Skeletal muscle satellite cell (primary cell): ENCODE data around the gene ALG12.

Experiments used
- H3K27me3 ChIP-seq: 2 replicates; pipeline ENCODE4 v1.7.0; 2013; ENCODE audit warnings: low read length; ENCODE audit not compliant: control insufficient read depth, insufficient read depth
- H3K36me3 ChIP-seq: 2 replicates; pipeline ENCODE4 v1.7.0; 2013; ENCODE audit warnings: mild to moderate bottlenecking, control low read depth, low read length; ENCODE audit not compliant: insufficient read depth
- H3K4me1 ChIP-seq: 2 replicates; pipeline ENCODE4 v1.7.0; 2013; ENCODE audit warnings: low read length; ENCODE audit not compliant: control insufficient read depth, insufficient read depth
- H3K4me2 ChIP-seq: 2 replicates; pipeline ENCODE4 v1.7.0; 2013; ENCODE audit warnings: mild to moderate bottlenecking, low read length
- H3K4me3 ChIP-seq: 2 replicates; pipeline ENCODE4 v1.7.0; 2013; ENCODE audit warnings: low read length
- H3K9ac ChIP-seq: 2 replicates; pipeline ENCODE4 v1.7.0; 2013; ENCODE audit warnings: mild to moderate bottlenecking, low read depth, low read length, moderate library complexity
- H3K9me3 ChIP-seq: replicated peaks from 2 replicates; pipeline ENCODE4 v1.7.0; 2013; ENCODE audit warnings: mild to moderate bottlenecking, control low read depth, low read length

Gene ALG12

GRCh38 chr22:49872347-49872746 lies 45.9 kb downstream of the ALG12 start:
- H3K4me1 ChIP-seq: no peaks in the 10 kb centered on the region
- no peaks in the 10 kb centered on the region for H3K36me3 ChIP-seq
- no peaks in the 10 kb centered on the region for H3K27me3 ChIP-seq
- peaks cover 6% of the 10 kb centered on the region for H3K9me3 ChIP-seq
- no peak overlapping the region for H3K9ac ChIP-seq
- no peak overlapping the region for H3K4me3 ChIP-seq
- no peak overlapping the region for H3K4me2 ChIP-seq

GRCh38 chr22:49871482-49871881 lies 46.8 kb downstream of the ALG12 start:
- H3K9ac ChIP-seq: no peak overlapping the region
- H3K4me3 ChIP-seq: no peak overlapping the region
- peaks cover 10% of the 10 kb centered on the region for H3K9me3 ChIP-seq
- no peak overlapping the region for H3K4me2 ChIP-seq
- H3K4me1 ChIP-seq: no peaks in the 10 kb centered on the region
- peaks cover 4% of the 10 kb centered on the region for H3K36me3 ChIP-seq
- no peaks in the 10 kb centered on the region for H3K27me3 ChIP-seq

GRCh38 chr22:49869845-49870712 lies 48.2 kb downstream of the ALG12 start:
- peaks cover 15% of the 10 kb centered on the region for H3K9me3 ChIP-seq
- H3K4me1 ChIP-seq: no peaks in the 10 kb centered on the region
- no peak overlapping the region for H3K4me3 ChIP-seq
- no peaks in the 10 kb centered on the region for H3K27me3 ChIP-seq
- no peak overlapping the region for H3K9ac ChIP-seq
- peaks cover 4% of the 10 kb centered on the region for H3K36me3 ChIP-seq
- H3K4me2 ChIP-seq: no peak overlapping the region

GRCh38 chr22:49869086-49869830 lies 49.0 kb downstream of the ALG12 start:
- no peak overlapping the region for H3K9ac ChIP-seq
- no peak overlapping the region for H3K4me3 ChIP-seq
- H3K9me3 ChIP-seq: peaks cover 15% of the 10 kb centered on the region
- no peaks in the 10 kb centered on the region for H3K4me1 ChIP-seq
- no peaks in the 10 kb centered on the region for H3K27me3 ChIP-seq
- H3K36me3 ChIP-seq: peaks cover 4% of the 10 kb centered on the region
- H3K4me2 ChIP-seq: no peak overlapping the region

GRCh38 chr22:49867303-49868265 lies 50.7 kb downstream of the ALG12 start:
- H3K9ac ChIP-seq: no peak overlapping the region
- no peaks in the 10 kb centered on the region for H3K27me3 ChIP-seq
- H3K4me3 ChIP-seq: no peak overlapping the region
- H3K36me3 ChIP-seq: peaks cover 4% of the 10 kb centered on the region
- H3K4me2 ChIP-seq: no peak overlapping the region
- no peaks in the 10 kb centered on the region for H3K4me1 ChIP-seq
- H3K9me3 ChIP-seq: peaks cover 15% of the 10 kb centered on the region

GRCh38 chr22:49866646-49867045 lies 51.6 kb downstream of the ALG12 start:
- H3K36me3 ChIP-seq: peaks cover 4% of the 10 kb centered on the region
- H3K4me2 ChIP-seq: no peak overlapping the region
- H3K9me3 ChIP-seq: peaks cover 15% of the 10 kb centered on the region
- peaks cover 3% of the 10 kb centered on the region for H3K4me1 ChIP-seq
- no peaks in the 10 kb centered on the region for H3K27me3 ChIP-seq
- no peak overlapping the region for H3K9ac ChIP-seq
- H3K4me3 ChIP-seq: no peak overlapping the region

- Histone ChIP-seq H3K36me3 (peaks cover 4% of the 10 kb centered on the region), H3K4me3 (no peak overlapping the region), H3K4me1 (peaks cover 3% of the 10 kb centered on the region), H3K9me3 (peaks cover 15% of the 10 kb centered on the region), H3K9ac (no peak overlapping the region), H3K4me2 (no peak overlapping the region), H3K27me3 (no peaks in the 10 kb centered on the region)
These were observed 52.1 kb downstream of the ALG12 start for GRCh38 chr22:49866134-49866533.

GRCh38 chr22:49865156-49865555 lies 53.1 kb downstream of the ALG12 start:
- peaks cover 3% of the 10 kb centered on the region for H3K4me1 ChIP-seq

GRCh38 chr22:49863931-49864330 lies 54.3 kb downstream of the ALG12 start:
- Histone ChIP-seq H3K4me3 (no peak overlapping the region), H3K27me3 (no peaks in the 10 kb centered on the region), H3K4me1 (peaks cover 3% of the 10 kb centered on the region), H3K9me3 (peaks cover 9% of the 10 kb centered on the region), H3K36me3 (peaks cover 5% of the 10 kb centered on the region), H3K4me2 (no peak overlapping the region), H3K9ac (no peak overlapping the region)

More at GRCh38 chr22:49865156-49865555, 53.1 kb downstream of the ALG12 start:
- Histone ChIP-seq H3K4me3 (no peak overlapping the region), H3K4me2 (no peak overlapping the region), H3K36me3 (peaks cover 4% of the 10 kb centered on the region), H3K27me3 (no peaks in the 10 kb centered on the region), H3K9ac (no peak overlapping the region), H3K9me3 (peaks cover 15% of the 10 kb centered on the region)

GRCh38 chr22:49862496-49862776 lies 55.8 kb downstream of the ALG12 start:
- peaks cover 14% of the 10 kb centered on the region for H3K36me3 ChIP-seq
- no peak overlapping the region for H3K4me2 ChIP-seq
- H3K27me3 ChIP-seq: no peaks in the 10 kb centered on the region
- H3K4me1 ChIP-seq: peaks cover 3% of the 10 kb centered on the region
- peaks cover 9% of the 10 kb centered on the region for H3K9me3 ChIP-seq
- no peak overlapping the region for H3K9ac ChIP-seq
- no peak overlapping the region for H3K4me3 ChIP-seq
